Small intestine (tissue), 7 donors: ENCODE measurements around the gene LRRC28. TPM values are rescaled to one million over a fixed set of nuclear protein-coding genes. Genes with fewer than 3 reads are reported as not detected.

Experiments used
- DNase-seq, 2 donors: peaks; one replicate each; pipeline versions ENCODE4 v3.0.0 to v3.0.0-alpha.2; 2013
- FAIRE-seq: peaks from 2 replicates; lab custom pipeline; 2012; peaks lifted over from hg19 to GRCh38; lab: Jason Lieb, UNC
- H3K27ac ChIP-seq, 3 donors: one replicate each; pipeline ENCODE4 v1.5.1; 2013; ENCODE audit warnings: low read length in 2 of 3, mild to moderate bottlenecking in 2 of 3, control low read depth in 1 of 3, inconsistent platforms in 1 of 3, low read depth in 1 of 3, moderate library complexity in 1 of 3
- H3K27me3 ChIP-seq, 3 donors: one replicate each; pipeline ENCODE4 v1.6.1; 2013; ENCODE audit warnings: low read length in 3 of 3, inconsistent platforms in 1 of 3; ENCODE audit not compliant: control insufficient read depth in 3 of 3, insufficient read depth in 3 of 3
- H3K36me3 ChIP-seq, 3 donors: one replicate each; pipeline ENCODE4 v1.6.1; 2013; ENCODE audit warnings: low read length in 3 of 3, inconsistent platforms in 1 of 3, low read depth in 1 of 3, mild to moderate bottlenecking in 1 of 3, moderate library complexity in 1 of 3; ENCODE audit not compliant: control insufficient read depth in 3 of 3, insufficient read depth in 2 of 3
- H3K4me1 ChIP-seq, 3 donors: one replicate each; pipeline ENCODE4 v1.6.1; 2013; ENCODE audit warnings: low read length in 2 of 3, inconsistent platforms in 1 of 3, low read depth in 1 of 3, mild to moderate bottlenecking in 1 of 3, moderate library complexity in 1 of 3; ENCODE audit not compliant: control insufficient read depth in 3 of 3, insufficient read depth in 2 of 3
- H3K4me3 ChIP-seq, 3 donors: one replicate each; pipeline ENCODE4 v1.5.1; 2013; ENCODE audit warnings: low read length in 3 of 3, control low read depth in 1 of 3, inconsistent platforms in 1 of 3, low read depth in 1 of 3, mild to moderate bottlenecking in 1 of 3, moderate library complexity in 1 of 3
- H3K9me3 ChIP-seq, 2 donors: one replicate each; pipeline ENCODE4 v1.6.1; 2013; ENCODE audit warnings: low read depth in 1 of 2, low read length in 1 of 2; ENCODE audit not compliant: control insufficient read depth in 2 of 2, insufficient read depth in 1 of 2
- WGBS, 3 donors: extraction: QIAGEN DNeasy Blood & Tissue Kit; methylation state at CpG; one replicate each; pipeline ENCODE4 v1.1.7; 2013; 5-methylcytosine and 5-hydroxymethylcytosine counted together
- polyA plus RNA-seq, 4 donors: library from polyadenylated mRNA; stranded (reverse) in 3 of 4; unstranded in 1 of 4; fragments of 200-250 nt in 3 of 4; fragments of 120-200 nt in 1 of 4; gene quantifications; one replicate each; pipeline versions ENCODE4 v1.2.1 to v1.2.3, GENCODE V29; 2013
- donor health status: healthy with polysubstance abuse.
- donor health status: control.
- donor health status: control.
- donor health status: Bipolar disorder and iron deficiency.
- donor health status: healthy.

Gene LRRC28
- polyA plus RNA-seq, 4 donors, result 23.7 to 46.7 (median 36.9) TPM

DNA sequence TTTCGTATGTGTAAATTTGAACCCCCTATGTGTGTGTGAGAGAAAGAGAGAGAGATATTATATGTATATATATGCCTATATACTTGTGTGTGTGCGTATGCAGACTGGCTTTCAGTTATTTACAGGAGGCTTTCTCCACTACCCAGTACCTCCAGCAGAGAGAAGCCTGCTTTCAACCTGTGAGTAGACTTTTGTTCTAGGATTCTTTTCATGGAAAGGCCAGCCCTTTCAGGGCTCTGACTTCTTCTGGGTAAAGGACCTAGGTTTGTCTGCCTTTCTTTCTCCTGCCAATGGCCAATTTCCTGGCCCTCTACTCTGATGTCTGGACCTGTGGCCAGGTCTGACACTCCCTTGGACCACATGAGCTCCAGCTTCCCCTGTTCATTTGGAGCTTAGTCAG is 23.8 kb downstream of the LRRC28 start:
- DNase-seq (no peak), FAIRE-seq (no peak)
- 94 to 98% (median 96%) methylated on average over 2 of the region's 2 CpGs for WGBS, 3 donors
- Histone ChIP-seq H3K36me3 (peaks cover 0 to 4% (median 3%) of the 10 kb centered on the region in 3 donors), H3K4me1 (no peaks in the 10 kb centered on the region), H3K4me3 (no peak overlapping the region), H3K27ac (no peak overlapping the region), H3K27me3 (no peaks in the 10 kb centered on the region), H3K9me3 (no peaks in the 10 kb centered on the region)

DNA sequence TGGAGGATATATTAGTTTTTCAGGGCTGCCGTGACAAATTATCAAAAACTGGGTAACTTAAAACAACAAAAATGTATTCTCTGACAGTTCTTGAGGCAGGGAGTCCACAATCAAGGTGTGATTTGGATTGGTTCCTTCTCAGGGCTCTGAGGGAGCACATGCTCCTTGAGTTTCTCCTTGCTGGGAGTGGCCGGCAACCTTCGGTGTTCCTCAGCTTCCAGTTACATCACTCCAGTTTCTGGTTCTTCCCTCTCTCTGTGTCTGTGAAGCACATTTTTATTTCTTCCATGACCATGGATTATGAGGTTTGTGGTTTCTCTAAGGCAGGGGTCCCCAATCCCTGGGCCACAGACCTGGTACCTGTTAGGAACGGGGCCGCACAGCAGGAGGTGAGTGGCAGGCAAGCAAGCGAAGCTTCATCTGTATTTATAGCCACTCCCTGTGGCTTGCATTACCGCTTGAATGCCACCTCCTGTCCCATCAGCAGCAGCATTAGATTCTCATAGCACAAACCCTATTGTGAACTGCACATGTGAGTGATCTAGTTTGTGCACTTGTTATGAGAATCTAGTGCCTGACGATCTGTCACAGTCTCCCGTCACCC is 24.3 kb downstream of the LRRC28 start:
- no peak for FAIRE-seq
- H3K9me3 ChIP-seq, result no peaks in the 10 kb centered on the region
- 93 to 96% (median 94%) methylated on average over 9 of the region's 9 CpGs for WGBS, 3 donors
- H3K4me3 ChIP-seq, result no peak overlapping the region
- H3K27me3 ChIP-seq, result no peaks in the 10 kb centered on the region
- H3K36me3 ChIP-seq, result peaks cover 0 to 4% (median 3%) of the 10 kb centered on the region in 3 donors
- no peak for DNase-seq
- H3K27ac ChIP-seq, result no peak overlapping the region
- no peaks in the 10 kb centered on the region for H3K4me1 ChIP-seq

DNA sequence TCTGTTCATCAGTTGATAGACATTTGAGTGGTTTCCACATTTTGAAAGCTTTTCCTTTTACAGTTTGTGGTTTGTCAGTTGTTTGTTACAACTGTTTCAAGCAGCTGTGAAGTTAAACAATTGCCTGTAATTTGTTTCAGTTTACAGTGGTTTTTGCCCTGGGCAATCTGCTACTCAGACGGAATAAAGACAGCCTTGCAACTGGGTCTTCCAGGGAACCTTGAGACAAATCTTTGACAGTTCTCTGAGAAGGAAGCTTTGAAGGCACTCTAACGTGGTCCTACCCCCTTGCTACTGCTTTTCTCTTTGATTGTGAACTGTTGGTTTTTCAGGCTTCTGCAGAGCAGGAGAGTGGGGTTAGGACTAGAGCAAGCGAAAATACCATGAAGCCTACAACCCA is 28.0 kb downstream of the LRRC28 start:
- H3K9me3 ChIP-seq, result no peaks in the 10 kb centered on the region
- DNase-seq, result no peak
- 71 to 86% (median 72%) methylated on average over 3 of the region's 3 CpGs for WGBS, 3 donors
- H3K4me3 ChIP-seq, result no peak overlapping the region
- H3K4me1 ChIP-seq, result no peaks in the 10 kb centered on the region
- peaks cover 0 to 7% (median 3%) of the 10 kb centered on the region in 3 donors for H3K36me3 ChIP-seq
- H3K27me3 ChIP-seq, result no peaks in the 10 kb centered on the region
- no peak for FAIRE-seq
- no peak overlapping the region for H3K27ac ChIP-seq

DNA sequence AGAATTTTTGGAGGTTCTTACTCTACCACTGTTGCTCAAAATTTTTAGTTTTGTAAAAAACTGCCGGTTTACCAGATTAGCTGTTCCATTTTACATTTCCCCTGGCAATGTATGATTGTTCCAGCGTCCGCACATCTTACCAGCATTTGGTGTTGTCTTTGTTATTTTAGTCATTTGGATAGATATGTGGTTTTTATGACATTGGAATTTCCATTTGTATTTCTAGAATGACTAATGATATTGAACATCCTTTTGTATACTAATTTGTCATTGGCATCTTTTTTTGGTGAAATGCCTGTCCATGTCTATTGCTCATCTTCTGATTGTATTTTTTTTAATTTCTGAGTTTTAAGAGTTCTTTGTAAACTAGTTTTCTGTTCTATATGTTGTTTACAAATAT is 28.5 kb downstream of the LRRC28 start:
- Histone ChIP-seq H3K36me3 (peaks cover 0 to 7% (median 3%) of the 10 kb centered on the region in 3 donors), H3K27ac (no peak overlapping the region), H3K4me1 (no peaks in the 10 kb centered on the region), H3K9me3 (no peaks in the 10 kb centered on the region), H3K4me3 (no peak overlapping the region), H3K27me3 (no peaks in the 10 kb centered on the region)
- FAIRE-seq (no peak), DNase-seq (no peak)
- 88 to 94% (median 89%) methylated on average over 3 of the region's 3 CpGs for WGBS, 3 donors

DNA sequence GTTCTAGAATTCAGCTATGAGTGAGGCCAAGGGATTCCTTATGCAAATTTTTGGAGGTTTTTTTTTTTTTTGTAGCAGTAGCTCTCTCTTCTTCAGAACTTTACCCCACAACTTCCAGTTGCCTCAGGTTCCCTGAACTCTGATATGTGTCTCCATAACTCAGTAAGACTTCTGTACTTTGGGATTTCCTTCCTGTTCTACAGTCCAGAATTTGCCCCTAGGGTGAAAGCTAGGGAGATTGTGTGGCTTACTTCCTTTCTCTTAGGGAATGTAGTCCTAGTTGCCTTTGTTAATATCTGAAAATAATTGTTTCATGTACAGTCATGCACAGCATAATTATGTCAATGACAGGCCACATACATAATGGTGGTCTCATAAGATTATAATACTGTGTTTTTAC is 30.8 kb downstream of the LRRC28 start:
- no peak for FAIRE-seq
- no peak overlapping the region for H3K27ac ChIP-seq
- peak; percentile 43 to 45 for DNase-seq
- H3K36me3 ChIP-seq, result peaks cover 0 to 6% (median 3%) of the 10 kb centered on the region in 3 donors
- no peaks in the 10 kb centered on the region for H3K4me1 ChIP-seq
- no peaks in the 10 kb centered on the region for H3K9me3 ChIP-seq
- no peak overlapping the region for H3K4me3 ChIP-seq
- no peaks in the 10 kb centered on the region for H3K27me3 ChIP-seq

DNA sequence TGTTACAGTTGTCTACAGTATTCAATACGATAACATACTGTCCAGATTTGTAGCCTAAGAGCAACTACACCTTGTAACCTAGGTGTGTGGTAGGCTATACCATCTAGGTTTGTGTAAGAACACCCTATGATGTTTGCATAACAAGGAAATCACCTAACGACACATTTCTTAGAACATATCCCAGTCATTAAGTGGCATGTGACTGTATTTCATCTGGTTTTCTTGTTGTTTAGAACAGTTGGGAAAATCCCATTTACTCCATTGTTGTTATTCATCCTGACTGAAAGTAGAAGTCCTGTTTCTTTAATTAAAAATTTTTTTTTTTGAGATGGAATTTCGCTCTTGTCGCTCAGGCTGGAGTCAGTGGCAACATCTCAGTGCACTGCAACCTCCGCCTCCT is 31.3 kb downstream of the LRRC28 start:
- no peaks in the 10 kb centered on the region for H3K9me3 ChIP-seq
- H3K27ac ChIP-seq, result no peak overlapping the region
- no peaks in the 10 kb centered on the region for H3K4me1 ChIP-seq
- H3K36me3 ChIP-seq, result peaks cover 0 to 6% (median 3%) of the 10 kb centered on the region in 3 donors
- FAIRE-seq (no peak), DNase-seq (no peak)
- WGBS, 3 donors, result 93 to 96% (median 93%) methylated on average over 5 of the region's 5 CpGs
- H3K4me3 ChIP-seq, result no peak overlapping the region
- H3K27me3 ChIP-seq, result no peaks in the 10 kb centered on the region

DNA sequence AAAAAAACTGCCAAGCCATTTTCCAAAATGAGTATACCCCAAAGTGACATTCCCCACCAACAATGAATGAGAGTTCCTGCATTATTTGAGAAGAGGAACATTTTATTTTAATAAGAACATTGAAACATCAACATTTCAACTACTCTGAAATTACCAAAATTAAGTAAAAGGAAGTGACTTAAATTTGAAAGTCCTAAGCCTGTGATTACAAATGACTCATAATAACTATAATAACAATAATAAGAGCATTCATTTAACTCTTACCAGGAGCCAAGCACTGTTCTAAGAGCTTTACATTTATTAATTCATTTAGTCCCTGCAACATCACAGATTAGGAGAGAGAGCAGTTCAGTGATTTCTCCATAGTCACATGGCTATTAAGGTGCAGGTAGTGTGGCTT is 32.4 kb downstream of the LRRC28 start:
- Histone ChIP-seq H3K4me1 (no peaks in the 10 kb centered on the region), H3K9me3 (no peaks in the 10 kb centered on the region), H3K36me3 (peaks cover 0 to 10% (median 2%) of the 10 kb centered on the region in 3 donors), H3K27ac (no peak overlapping the region), H3K4me3 (no peak overlapping the region), H3K27me3 (no peaks in the 10 kb centered on the region)
- no peak for FAIRE-seq
- no peak for DNase-seq

DNA sequence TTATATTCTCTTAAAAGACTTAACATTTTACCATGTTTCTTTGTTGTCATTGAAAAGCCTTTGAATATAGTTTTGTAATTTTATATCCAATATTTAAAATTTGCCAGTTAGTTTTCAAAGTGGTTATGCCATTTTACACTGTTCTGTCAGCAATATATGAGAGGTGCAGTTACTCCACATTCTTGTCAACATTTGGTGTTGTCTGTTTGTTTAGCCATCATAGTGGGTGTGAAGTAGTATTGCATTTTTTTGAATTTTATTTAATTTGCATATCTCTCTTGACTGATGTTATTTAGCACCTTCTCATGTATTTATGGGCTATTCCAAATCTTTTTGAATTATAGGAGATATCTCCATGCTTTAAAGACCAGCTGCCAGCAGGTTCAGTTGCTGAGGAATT is 40.4 kb downstream of the LRRC28 start:
- FAIRE-seq (no peak), DNase-seq (no peak)
- H3K9me3 ChIP-seq, result peaks cover 0 to 8% of the 10 kb centered on the region in 2 donors
- no peak overlapping the region for H3K4me3 ChIP-seq
- H3K4me1 ChIP-seq, result no peaks in the 10 kb centered on the region
- no peak overlapping the region for H3K27ac ChIP-seq
- H3K36me3 ChIP-seq, result peaks cover 2 to 22% (median 8%) of the 10 kb centered on the region in 3 donors
- no peaks in the 10 kb centered on the region for H3K27me3 ChIP-seq

DNA sequence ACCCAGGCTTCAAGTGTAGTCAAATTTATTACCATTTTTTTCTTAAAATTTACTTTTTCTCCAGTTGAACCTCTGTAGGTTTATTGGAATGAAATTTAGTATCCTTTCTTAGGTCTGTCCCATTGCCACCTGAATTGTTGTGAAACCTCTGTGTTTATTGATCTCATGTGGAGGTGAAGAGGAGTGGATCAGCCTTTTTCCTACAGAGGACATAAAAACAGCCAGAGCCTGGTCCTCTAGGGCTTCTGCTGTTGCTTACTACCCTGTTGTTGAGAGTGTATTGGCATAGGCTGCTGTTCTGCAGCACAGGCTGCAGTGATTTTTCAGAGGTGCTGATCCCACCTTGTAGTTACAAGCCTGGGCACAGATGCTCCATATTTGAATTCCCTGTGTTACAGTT is 44.6 kb downstream of the LRRC28 start:
- no peak overlapping the region for H3K4me3 ChIP-seq
- H3K36me3 ChIP-seq, result peaks cover 2 to 19% (median 8%) of the 10 kb centered on the region in 3 donors
- H3K27me3 ChIP-seq, result no peaks in the 10 kb centered on the region
- peaks cover 0 to 8% of the 10 kb centered on the region in 2 donors for H3K9me3 ChIP-seq
- H3K4me1 ChIP-seq, result no peaks in the 10 kb centered on the region
- FAIRE-seq, result no peak
- H3K27ac ChIP-seq, result no peak overlapping the region
- DNase-seq, result no peak
